ENCODE data around the gene SNCB.
"Not testable (repeated sequence)": the region's sequence is repeated elsewhere in the genome, so short reads cannot be mapped to it uniquely, and the experiment has no call there.

SNCB gene

DNA sequence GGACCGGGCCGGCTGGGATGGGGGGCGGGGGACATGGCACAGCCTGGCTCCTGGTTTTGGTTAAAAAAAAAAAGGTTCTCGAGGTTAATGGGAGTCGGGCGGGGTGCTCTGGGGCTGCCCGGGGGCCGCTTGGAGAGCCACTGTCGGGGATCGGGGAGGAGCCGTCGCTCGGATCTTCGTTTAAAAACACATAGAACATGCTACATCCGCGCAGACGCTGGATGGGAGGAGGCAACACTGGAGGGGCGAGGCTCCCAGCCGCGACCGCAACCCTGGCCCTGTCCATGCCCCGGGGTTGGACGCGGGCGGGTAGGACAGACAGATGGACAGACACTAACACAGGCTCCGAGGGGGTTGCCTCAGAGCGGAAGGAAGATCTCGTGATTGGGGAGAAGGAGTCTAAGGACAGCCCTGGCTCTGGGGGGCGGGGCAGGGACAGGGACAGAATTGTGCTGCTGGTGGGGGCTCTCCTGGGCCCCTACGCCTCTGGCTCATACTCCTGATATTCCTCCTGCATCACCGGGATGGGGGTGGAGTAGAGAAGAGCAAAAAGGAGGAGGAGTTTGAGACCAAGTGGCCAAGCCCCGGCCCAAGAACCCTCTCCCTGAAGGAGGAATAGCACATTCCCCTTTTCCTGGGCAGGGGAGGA, 9.9 kb downstream of the SNCB start:
- DNase-seq: no peak

GRCh38 chr5:176619569-176620332, 10.6 kb downstream of the SNCB start:
- no peak for DNase-seq

DNA sequence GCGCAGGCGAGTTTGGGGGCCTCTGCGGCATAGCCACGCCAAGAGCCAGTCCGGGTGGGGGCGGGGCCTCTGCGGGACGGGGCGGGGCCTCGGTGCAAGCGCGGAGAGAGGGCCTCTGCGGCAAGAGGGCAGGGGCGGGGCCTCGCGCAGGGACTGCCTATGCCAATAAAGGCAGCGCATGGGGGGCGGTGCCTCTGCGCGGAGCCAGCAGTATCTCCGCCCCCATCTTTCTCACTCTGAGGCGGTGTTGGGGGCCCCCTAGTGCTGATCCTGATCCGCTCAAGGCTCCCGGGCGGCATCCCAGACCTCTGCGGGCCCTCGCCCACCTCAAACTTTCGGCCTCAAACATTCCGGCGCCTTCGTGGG, 11.1 kb downstream of the SNCB start:
- DNase-seq: peak; percentile 80

DNA sequence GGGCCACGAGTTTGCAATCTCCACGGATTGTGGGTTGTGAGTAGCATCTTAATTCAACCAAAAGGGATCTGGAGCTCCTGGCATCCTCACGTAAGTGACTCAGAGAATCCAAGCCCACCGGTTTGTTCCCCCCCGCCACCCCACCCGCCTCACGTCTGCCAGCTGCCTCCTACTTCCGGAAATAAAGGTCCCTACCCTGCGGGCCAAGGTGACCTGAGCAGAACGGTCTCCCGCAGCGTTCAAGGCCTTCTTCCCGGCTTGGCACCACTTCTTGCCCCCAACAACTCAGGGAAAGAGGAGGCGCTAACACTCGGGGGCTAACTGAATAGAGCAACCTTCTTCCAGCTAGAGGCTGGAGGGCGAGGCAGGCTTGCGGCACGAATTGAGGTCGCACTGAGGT, 11.6 kb downstream of the SNCB start:
- no peak for DNase-seq

DNA sequence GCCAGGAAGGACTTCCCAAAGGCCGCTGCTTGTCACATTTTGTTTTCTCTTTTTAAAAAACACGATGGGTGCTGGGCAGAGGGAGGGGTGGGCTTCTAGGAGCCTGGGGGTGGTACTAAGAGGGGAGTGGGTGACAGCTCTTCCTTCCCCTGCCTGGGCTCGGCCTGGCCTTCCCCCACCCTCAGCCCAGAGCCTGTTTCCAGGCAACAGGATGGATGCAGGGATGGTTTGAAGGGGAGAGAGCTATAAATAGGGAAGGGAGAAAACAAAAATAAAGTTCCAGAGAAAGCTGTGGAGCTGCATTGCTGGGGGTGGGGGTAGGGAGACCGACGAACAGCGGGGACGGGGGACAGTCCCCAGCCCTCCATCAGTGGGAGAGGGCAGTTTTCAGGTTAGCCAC, 13.8 kb downstream of the SNCB start:
- DNase-seq: no peak

GRCh38 chr5:176614805-176615478, 15.4 kb downstream of the SNCB start:
- DNase-seq: no peak

DNA sequence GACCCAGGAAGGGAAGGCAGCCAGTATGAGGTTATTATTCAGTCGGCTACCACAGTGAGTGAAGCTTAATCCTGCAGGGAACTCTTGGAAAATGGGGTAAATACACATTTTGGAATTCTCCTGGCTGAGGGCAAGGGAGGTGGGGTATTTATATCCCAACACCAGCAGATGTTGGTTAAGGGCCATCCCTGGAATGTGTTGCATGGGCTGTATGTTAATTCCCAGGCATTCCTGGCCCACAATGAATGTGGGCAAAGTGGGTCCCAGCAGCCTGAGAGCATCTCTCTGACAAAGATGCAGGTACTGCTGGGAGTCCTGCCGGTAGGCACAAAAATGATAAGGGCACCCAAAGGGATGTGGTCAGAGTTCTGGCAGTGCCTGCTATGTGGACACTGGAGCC, 17.5 kb downstream of the SNCB start:
- no peak for DNase-seq

DNA sequence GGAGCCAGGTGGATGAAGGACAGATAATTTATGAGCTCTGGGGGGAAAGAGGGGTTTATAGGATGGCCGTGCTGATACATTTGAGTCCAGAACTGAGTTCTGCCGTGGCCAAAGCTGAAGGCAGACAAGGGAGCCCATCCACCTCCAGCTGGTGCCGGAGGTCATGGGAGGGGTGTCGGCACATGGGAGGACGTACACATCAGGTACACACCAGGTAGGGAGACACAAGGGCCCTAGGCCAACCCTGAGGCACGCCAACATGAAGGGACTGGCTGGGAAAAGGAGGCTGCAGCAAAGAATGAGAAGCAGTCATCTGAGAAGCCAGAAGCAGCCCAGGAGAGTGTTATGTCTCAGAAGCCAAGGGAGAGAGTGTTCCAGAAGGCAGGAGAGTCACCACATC, 18.3 kb downstream of the SNCB start:
- no peak for DNase-seq

DNA sequence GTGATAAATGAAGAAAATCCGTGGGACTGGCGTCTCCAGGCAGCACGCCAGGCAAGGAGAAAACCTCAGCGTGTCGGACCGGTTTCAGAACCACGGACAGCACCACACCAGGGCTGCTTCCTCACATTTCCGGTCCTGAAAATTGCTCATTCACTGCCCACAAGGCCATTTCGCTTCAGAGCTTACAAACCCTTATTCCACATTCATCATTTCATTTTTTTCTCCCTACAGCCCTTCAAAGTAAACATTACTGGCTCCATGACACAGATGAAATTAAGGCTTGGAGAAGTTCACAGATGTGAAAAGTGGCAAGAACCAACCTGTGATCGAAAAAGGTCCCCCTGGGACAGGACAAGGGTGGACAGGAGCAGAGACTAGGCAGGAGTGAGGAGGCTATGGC, 18.9 kb downstream of the SNCB start:
- peak; percentile 56 for DNase-seq

GRCh38 chr5:176610435-176610773, 19.9 kb downstream of the SNCB start:
- no peak for DNase-seq

- DNase-seq: peak; percentile 73
Measured at GRCh38 chr5:176609724-176610434, 20.5 kb downstream of the SNCB start, which contains the start of gene GPRIN1. Gene GPRIN1 (minus strand): TSS chr5:176610156. CDS start chr5:176599834, 10,322 bp downstream.

DNA sequence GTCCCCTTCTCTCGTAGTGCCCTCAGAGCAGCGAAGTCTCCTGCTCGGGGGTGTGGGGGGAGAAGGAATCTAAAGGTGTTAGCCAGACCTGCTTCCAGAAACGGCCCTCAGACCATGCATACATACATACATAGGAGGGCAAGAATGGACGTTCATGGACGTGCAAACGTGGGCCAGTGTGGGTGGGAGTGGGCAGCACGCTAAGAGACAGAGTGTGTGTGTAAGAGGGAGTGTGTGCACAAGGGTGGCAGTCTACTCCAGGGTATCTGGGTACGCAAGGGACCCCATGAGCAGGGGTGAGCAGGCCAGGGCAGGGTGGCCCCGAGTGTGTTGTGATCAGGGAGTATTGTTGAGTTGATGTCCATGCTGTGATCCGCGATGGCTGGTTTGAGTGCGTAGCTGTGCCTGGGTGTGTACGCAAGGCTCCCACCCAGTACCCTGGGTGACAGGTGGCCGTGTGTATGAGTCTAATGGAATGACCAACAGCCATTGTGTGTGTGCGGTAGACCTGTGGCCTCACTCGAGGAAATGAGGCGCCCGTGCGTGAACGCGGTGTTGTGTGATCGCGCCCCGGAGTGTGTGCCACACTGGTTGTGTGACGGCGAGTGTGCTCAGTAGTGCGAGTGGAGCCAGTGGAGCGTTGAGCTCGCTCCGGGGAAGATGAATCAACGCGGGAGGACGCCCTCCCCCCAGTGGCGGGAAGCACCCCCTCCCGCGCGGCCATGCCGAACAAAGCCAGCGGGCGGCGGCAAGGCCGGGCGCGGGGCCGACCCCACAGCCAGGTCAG, 21.2 kb downstream of the SNCB start:
- DNase-seq: peak; percentile 11

- DNase-seq: no peak
Measured at GRCh38 chr5:176608142-176608705, 22.1 kb downstream of the SNCB start.

DNA sequence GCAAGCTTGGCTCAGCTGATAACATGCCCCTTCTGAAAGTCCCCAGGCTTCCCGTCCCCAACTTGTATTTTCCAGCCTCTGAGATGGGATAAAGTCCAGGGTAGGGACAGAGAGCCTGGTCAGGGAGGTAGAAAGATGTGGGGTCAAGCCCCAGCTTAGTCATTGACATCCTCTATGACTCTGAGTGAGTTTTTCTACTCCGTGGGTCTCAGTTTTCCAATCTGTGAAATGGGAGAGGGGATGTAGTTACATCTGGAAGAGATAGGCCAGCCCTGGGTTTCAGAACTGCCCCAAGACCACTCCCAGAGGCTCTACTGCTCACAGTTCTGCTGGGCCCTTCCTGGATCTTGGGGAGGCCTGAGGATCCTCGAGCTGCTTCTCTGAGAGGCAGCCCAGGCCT, 23.5 kb downstream of the SNCB start:
- no peak for DNase-seq

DNA sequence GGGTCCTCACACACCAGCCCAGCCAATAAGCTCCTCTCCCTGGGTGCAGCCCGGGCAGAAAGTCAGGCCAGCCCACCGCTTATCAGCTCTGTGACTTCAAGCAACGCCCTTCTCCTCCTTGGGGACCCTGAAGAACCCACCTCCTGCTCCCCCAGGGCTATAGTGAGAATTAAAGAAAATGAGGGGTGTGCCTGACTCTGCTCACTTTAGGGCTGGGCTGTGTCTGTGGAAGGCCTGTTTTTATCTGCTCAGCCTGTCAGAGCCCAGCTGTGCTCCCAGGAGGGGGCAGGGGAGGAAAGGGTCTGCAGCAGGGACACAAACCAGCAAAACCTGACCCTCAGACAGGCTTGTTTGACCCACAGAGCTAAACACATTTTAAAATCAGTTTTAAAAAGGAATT, 24.3 kb downstream of the SNCB start:
- no peak for DNase-seq

DNA sequence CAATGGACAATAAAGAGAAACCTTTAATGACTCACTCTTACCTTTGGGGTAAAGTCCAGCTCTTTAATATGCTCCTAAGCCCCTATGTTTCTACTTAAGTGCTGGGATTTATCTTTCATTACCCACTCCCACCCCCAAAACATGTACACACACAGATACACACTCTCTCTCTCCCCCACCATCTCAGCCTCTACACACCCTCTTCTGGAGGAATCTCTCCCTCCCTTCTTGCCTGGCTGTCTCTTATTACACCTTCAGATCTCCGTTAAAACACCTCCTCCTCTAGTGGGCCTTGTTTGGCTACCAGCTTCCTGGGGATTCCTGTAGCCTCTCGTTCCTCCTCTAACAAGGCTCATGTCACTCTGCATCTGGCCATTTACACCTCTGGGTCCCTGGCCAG, 27.2 kb downstream of the SNCB start:
- DNase-seq: no peak

GRCh38 chr5:176601901-176602482, 28.3 kb downstream of the SNCB start:
- no peak for DNase-seq

- not testable (repeated sequence) for DNase-seq
Measured at GRCh38 chr5:176599749-176600430, 30.4 kb downstream of the SNCB start.

- no peak for DNase-seq
Measured at GRCh38 chr5:176597417-176598389, 32.6 kb downstream of the SNCB start.

Measured in activated CD4-positive, alpha-beta T cell treated with anti-CD3 and anti-CD28 coated beads, Interleukin-2, Interleukin-6, amounts not matched to agents 100 ng/mL and 50 ng/mL, durations not matched to agents 16 hours and 8 hours (primary cell).